Activated CD8-positive, alpha-beta T cell treated with anti-CD3 and anti-CD28 coated beads, Interleukin-2, amount 10 ng/mL, durations not matched to agents 7 days and 5 days (primary cell): Measurements from ENCODE around the gene PRKCD. TPM values are rescaled to one million over a fixed set of nuclear protein-coding genes. Genes with fewer than 3 reads are reported as not detected.

Experiments used
- ATAC-seq: fragments of 150-1000 bp; cut with Tn5 transposase; one replicate; pipeline ENCODE4 v1.10.0; 2021; ENCODE audit warnings: moderate library complexity
- CTCF ChIA-PET: fragments of 350-600 bp; sonication (Branson Sonifier 250); formaldehyde crosslinking; loops from one replicate; lab custom pipeline; 2021; ENCODE audit warnings: antibody characterized with exemption; lab: Charles Lee
- POLR2A ChIA-PET: fragments of 350-600 bp; sonication (Branson Sonifier 250); formaldehyde crosslinking; loops from one replicate; lab custom pipeline; 2021; ENCODE audit warnings: antibody characterized with exemption; lab: Charles Lee
- DNase-seq: peaks from one replicate; pipeline ENCODE4 v3.0.0-alpha.2; 2020
- H3K27ac Mint-ChIP-seq: one replicate; pipeline ENCODE4 v1.8.0; 2021; ENCODE audit warnings: mild to moderate bottlenecking, mixed read lengths
- H3K27me3 Mint-ChIP-seq: one replicate; pipeline ENCODE4 v1.8.0; 2021; ENCODE audit warnings: low read depth, mixed read lengths
- H3K36me3 Mint-ChIP-seq: one replicate; pipeline ENCODE4 v1.8.0; 2021; ENCODE audit warnings: low read depth, mixed read lengths
- H3K4me1 Mint-ChIP-seq: one replicate; pipeline ENCODE4 v1.8.0; 2021; ENCODE audit warnings: low read depth, mixed read lengths
- H3K4me3 Mint-ChIP-seq: one replicate; pipeline ENCODE4 v1.8.0; 2021; ENCODE audit warnings: mild to moderate bottlenecking, mixed read lengths
- H3K9me3 Mint-ChIP-seq: one replicate; pipeline ENCODE4 v1.8.0; 2022; ENCODE audit warnings: mixed read lengths; ENCODE audit not compliant: insufficient read depth
- total RNA-seq, 2 experiments: library from RNA; stranded (reverse); gene quantifications; one replicate each; pipeline ENCODE4 v1.2.3, GENCODE V29; 2021

PRKCD gene
- total RNA-seq, 2 experiments from 2014 or later = 19.5 to 20.5 TPM

GRCh38 chr3:53167418-53168174 lies 6.6 kb downstream of the PRKCD start:
- ChIA-PET CTCF (no interaction called here), POLR2A (interaction anchor here (2.2 kb wide), 1 partner anchor 36 kb away, joined by 6 read pairs; no protein-coding TSS in a partner anchor)
- ATAC-seq = no peak

GRCh38 chr3:53168175-53168923 lies 7.3 kb downstream of the PRKCD start:
- ChIA-PET POLR2A (no interaction called here), CTCF (no interaction called here)
- DNase-seq (no peak), ATAC-seq (no peak)
- peaks cover 55% of the 10 kb centered on the region for H3K4me1 Mint-ChIP-seq
- H3K9me3 Mint-ChIP-seq = no peaks in the 10 kb centered on the region
- H3K27ac Mint-ChIP-seq = peak overlapping the region; percentile 23
- H3K36me3 Mint-ChIP-seq = no peaks in the 10 kb centered on the region
- H3K27me3 Mint-ChIP-seq = no peaks in the 10 kb centered on the region
- H3K4me3 Mint-ChIP-seq = no peak overlapping the region

More at GRCh38 chr3:53167418-53168174, 6.6 kb downstream of the PRKCD start:
- no peaks in the 10 kb centered on the region for H3K36me3 Mint-ChIP-seq
- no peak overlapping the region for H3K4me3 Mint-ChIP-seq
- H3K4me1 Mint-ChIP-seq = peaks cover 61% of the 10 kb centered on the region
- no peak for DNase-seq
- H3K27ac Mint-ChIP-seq = no peak overlapping the region
- H3K9me3 Mint-ChIP-seq = no peaks in the 10 kb centered on the region
- no peaks in the 10 kb centered on the region for H3K27me3 Mint-ChIP-seq

- peak; percentile 50 for ATAC-seq
- Mint-ChIP-seq H3K27me3 (no peaks in the 10 kb centered on the region), H3K4me3 (no peak overlapping the region), H3K4me1 (peaks cover 52% of the 10 kb centered on the region), H3K36me3 (no peaks in the 10 kb centered on the region), H3K9me3 (no peaks in the 10 kb centered on the region), H3K27ac (peak overlapping the region; percentile 45)
- DNase-seq = peak; percentile 44
- CTCF ChIA-PET = interaction anchor here (1.5 to 2.3 kb wide), 3 partner anchors 27 to 54 kb away, joined by 5 to 12 read pairs (median 11); no protein-coding TSS in a partner anchor
- POLR2A ChIA-PET = no interaction called here
Observed at GRCh38 chr3:53169045-53169831, 8.2 kb downstream of the PRKCD start.

DNA sequence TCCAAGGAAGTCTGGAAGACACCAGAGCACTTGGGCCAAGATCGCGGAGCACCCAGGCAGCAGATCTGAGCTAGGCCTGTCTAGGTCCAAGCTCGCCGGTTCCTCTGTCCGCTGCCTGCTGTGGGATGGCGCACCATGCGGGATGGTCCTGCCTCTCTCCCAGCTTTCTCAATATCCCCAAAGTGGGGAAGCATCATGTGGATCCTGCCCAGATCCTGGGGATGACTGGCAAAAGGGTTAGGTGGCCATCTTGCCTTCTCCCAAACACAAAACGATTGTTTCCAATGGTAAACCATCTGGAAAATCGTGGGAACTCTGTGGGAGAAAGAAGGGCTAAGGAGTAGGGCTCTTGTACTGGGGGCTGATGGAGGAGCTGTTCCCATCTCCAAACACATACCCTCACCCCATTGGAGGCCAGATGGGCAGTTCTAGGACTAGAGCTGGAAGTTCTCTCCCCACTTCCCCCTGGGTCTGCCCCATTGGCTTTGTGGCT lies 8.9 kb downstream of the PRKCD start:
- H3K27me3 Mint-ChIP-seq = no peaks in the 10 kb centered on the region
- ChIA-PET CTCF (interaction anchor here (1.5 to 2.3 kb wide), 3 partner anchors 26 to 55 kb away, joined by 5 to 12 read pairs (median 11); no protein-coding TSS in a partner anchor), POLR2A (no interaction called here)
- H3K9me3 Mint-ChIP-seq = no peaks in the 10 kb centered on the region
- H3K4me1 Mint-ChIP-seq = peaks cover 54% of the 10 kb centered on the region
- DNase-seq (no peak), ATAC-seq (no peak)
- no peak overlapping the region for H3K27ac Mint-ChIP-seq
- no peaks in the 10 kb centered on the region for H3K36me3 Mint-ChIP-seq
- H3K4me3 Mint-ChIP-seq = no peak overlapping the region

- DNase-seq = peak; percentile 56
Observed at GRCh38 chr3:53170325-53171063, 9.5 kb downstream of the PRKCD start.

DNA sequence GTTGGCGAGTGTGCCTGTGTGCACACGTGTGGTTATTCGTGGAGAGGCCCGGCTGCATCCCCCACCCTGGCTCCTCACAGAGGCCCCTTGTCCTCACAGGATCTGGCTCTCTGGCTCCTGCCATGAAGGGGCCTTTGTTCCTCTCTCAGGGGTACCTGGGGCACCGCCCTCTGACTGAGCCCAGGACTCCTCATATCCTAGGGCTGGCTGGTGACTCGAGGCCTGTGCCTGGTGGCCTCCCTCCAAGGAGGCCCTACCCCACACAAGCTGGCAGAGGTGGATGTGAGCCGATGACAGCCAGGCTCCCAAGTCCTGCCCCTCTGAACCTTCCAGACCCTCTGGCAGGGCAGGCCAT lies 10.0 kb downstream of the PRKCD start:
- DNase-seq (no peak), ATAC-seq (no peak)
- Mint-ChIP-seq H3K27me3 (no peaks in the 10 kb centered on the region), H3K9me3 (no peaks in the 10 kb centered on the region), H3K36me3 (no peaks in the 10 kb centered on the region), H3K4me3 (no peak overlapping the region), H3K4me1 (peaks cover 54% of the 10 kb centered on the region), H3K27ac (peak overlapping the region; percentile 49)
- ChIA-PET CTCF (interaction anchor here (2.3 kb wide), 1 partner anchor 56 kb away, joined by 12 read pairs; no protein-coding TSS in a partner anchor), POLR2A (no interaction called here)

More at GRCh38 chr3:53170325-53171063, 9.5 kb downstream of the PRKCD start:
- no peaks in the 10 kb centered on the region for H3K9me3 Mint-ChIP-seq
- no peak overlapping the region for H3K4me3 Mint-ChIP-seq
- peak overlapping the region; percentile 49 for H3K27ac Mint-ChIP-seq
- peak; percentile 19 for ATAC-seq
- H3K36me3 Mint-ChIP-seq = no peaks in the 10 kb centered on the region
- POLR2A ChIA-PET = no interaction called here
- no peaks in the 10 kb centered on the region for H3K27me3 Mint-ChIP-seq
- CTCF ChIA-PET = interaction anchor here (1.5 to 2.3 kb wide), 3 partner anchors 25 to 55 kb away, joined by 5 to 12 read pairs (median 11); no protein-coding TSS in a partner anchor
- peaks cover 54% of the 10 kb centered on the region for H3K4me1 Mint-ChIP-seq

DNA sequence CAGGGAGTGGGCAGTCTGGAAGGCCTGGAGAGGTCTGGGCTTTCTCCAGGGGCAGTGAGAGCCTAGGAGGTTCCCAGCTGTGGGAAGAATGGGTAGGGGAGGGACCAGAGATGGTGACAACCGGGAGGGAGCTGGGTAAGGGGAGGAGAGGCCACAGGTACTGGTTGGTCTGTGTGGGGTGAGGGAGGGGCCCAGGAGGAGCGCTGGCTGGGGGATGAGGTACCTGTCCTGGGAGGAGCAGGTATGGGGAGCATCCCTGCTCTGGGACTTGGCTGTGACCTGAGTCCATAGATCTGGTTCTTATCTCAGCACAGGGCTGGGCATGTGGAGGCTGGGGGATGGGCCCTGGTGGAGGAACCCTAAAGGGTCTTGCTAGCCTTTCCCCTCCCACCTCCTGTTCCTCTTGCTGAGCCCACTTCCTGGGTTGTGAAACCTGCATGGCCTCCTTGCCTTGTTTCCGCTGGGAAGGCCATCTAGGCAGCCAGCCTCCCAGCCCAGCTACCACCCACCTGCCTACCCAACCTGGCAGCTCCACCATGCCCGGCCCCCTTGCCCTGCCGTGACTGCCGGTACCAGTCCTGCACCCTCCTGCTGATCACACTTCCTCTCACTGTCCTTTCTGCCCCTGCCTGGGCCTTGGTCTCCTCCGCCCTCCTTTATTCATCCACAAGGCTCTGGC lies 11.0 kb downstream of the PRKCD start:
- ATAC-seq (no peak), DNase-seq (no peak)
- ChIA-PET POLR2A (no interaction called here), CTCF (interaction anchor here (1.1 kb wide), 1 partner anchor 24 kb away, joined by 3 read pairs; no protein-coding TSS in a partner anchor)
- H3K9me3 Mint-ChIP-seq = no peaks in the 10 kb centered on the region
- no peak overlapping the region for H3K27ac Mint-ChIP-seq
- peaks cover 47% of the 10 kb centered on the region for H3K4me1 Mint-ChIP-seq
- H3K4me3 Mint-ChIP-seq = no peak overlapping the region
- H3K27me3 Mint-ChIP-seq = no peaks in the 10 kb centered on the region
- no peaks in the 10 kb centered on the region for H3K36me3 Mint-ChIP-seq

DNA sequence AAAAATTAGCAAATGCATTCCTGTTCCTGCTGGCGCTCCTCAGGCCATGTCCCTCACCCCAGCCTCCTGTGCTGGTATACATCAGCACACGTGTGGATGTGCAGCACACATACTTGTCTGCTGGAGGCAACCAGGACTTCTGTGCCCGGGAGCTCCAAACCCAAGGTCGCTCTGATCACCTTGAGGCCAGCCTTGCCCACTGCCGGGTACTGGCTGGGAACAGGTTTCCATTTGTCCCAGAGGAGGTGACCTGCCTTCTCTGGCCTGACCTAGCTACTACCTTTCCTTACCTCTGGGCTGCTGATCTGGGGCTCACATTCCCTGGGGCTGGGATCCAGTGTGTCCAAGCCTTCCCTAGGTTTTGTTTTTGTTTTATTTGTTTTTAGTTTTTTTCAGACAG lies 12.1 kb downstream of the PRKCD start:
- Mint-ChIP-seq H3K4me1 (peaks cover 46% of the 10 kb centered on the region), H3K27me3 (no peaks in the 10 kb centered on the region), H3K36me3 (no peaks in the 10 kb centered on the region), H3K9me3 (no peaks in the 10 kb centered on the region), H3K4me3 (no peak overlapping the region), H3K27ac (no peak overlapping the region)
- DNase-seq = no peak
- POLR2A ChIA-PET = no interaction called here
- CTCF ChIA-PET = no interaction called here
- ATAC-seq = no peak

GRCh38 chr3:53174346-53175250 lies 13.6 kb downstream of the PRKCD start:
- Mint-ChIP-seq H3K4me3 (no peak overlapping the region), H3K27me3 (no peaks in the 10 kb centered on the region), H3K27ac (no peak overlapping the region), H3K36me3 (peaks cover 8% of the 10 kb centered on the region), H3K4me1 (peaks cover 32% of the 10 kb centered on the region), H3K9me3 (no peaks in the 10 kb centered on the region)
- CTCF ChIA-PET = interaction anchor here (1.1 to 1.2 kb wide), 2 partner anchors 14 to 20 kb away, joined by 3 to 5 read pairs; partner anchors contain the start of gene PRKCD
- POLR2A ChIA-PET = no interaction called here
- DNase-seq (no peak), ATAC-seq (no peak)
